ENCODE data around the gene GPR137. TPM values are rescaled to one million over a fixed set of nuclear protein-coding genes. Genes with fewer than 3 reads are reported as not detected.
A peak's percentile ranks its signal among the peaks of the same experiment; 100 is the strongest.

The GPR137 gene
- total and polyA plus RNA-seq, 9 of the 15 experiments (the other 6 are each of a cell fraction or from before 2014, with no cell fraction given) = 0.32 to 26.7 (median 10.7) TPM

- no peak for TF ChIP-seq GTF2A2 (tag; IDR thresholded peaks at IDR 0.05)
- TF ChIP-seq USF2 (CRISPR knock-in tag; IDR thresholded peaks at IDR 0.05) = no peak
- TF ChIP-seq HNRNPH1 (optimal IDR thresholded peaks at IDR 0.05; ENCODE audit: low read depth, low read length) = peak; percentile 100
- TF ChIP-seq ZNF785 (CRISPR knock-in tag; IDR thresholded peaks at IDR 0.05) = no peak
- no peak; the same call in 1 of the 2 replicates for TF ChIP-seq ZC3H4 (CRISPR knock-in tag; IDR thresholded peaks at IDR 0.05; ENCODE audit: borderline replicate concordance)
- no peak for TF ChIP-seq ZNF12 (CRISPR knock-in tag; IDR thresholded peaks at IDR 0.05)
- 0 out of 2 replicates have a peak, but pooled peaks have one; percentile 38 for TF ChIP-seq ZBTB2 (IDR thresholded peaks at IDR 0.05)
- no peak for TF ChIP-seq NFATC3 (IDR thresholded peaks at IDR 0.05)
- TF ChIP-seq HMG20B (CRISPR knock-in tag; IDR thresholded peaks at IDR 0.05) = no peak
- no peak for TF ChIP-seq ZNF699 (CRISPR knock-in tag; IDR thresholded peaks at IDR 0.05; ENCODE audit: insufficient replicate concordance)
- TF ChIP-seq FOS (IDR thresholded peaks at IDR 0.05; ENCODE audit: extremely low read depth, insufficient read length) = no peak
- TF ChIP-seq SAFB2 (IDR thresholded peaks at IDR 0.05; ENCODE audit: borderline replicate concordance, low read depth, low read length, severe bottlenecking) = no peak
- no peak for TF ChIP-seq POLR2H (tag; IDR thresholded peaks at IDR 0.05; ENCODE audit: low read depth)
- TF ChIP-seq ZNF449 (CRISPR knock-in tag; IDR thresholded peaks at IDR 0.05) = no peak
- no peak for TF ChIP-seq ZNF445 (CRISPR knock-in tag; IDR thresholded peaks at IDR 0.05; ENCODE audit: low read depth)
- peak in 1 of 2 experiments; percentile 55; a peak in 1 of 4 replicates for TF ChIP-seq HDAC1 (IDR thresholded peaks at IDR 0.05)
- TF ChIP-seq ZNF584 (CRISPR knock-in tag; IDR thresholded peaks at IDR 0.05; ENCODE audit: low read depth) = no peak
- TF ChIP-seq ZNF707 (CRISPR knock-in tag; conservative IDR thresholded peaks at IDR 0.05) = no peak
Measured at GRCh38 chr11:64284962-64285884, at the start of gene GPR137 (continued).
